ENCODE measurements around the gene MLANA. TPM values are rescaled to one million over a fixed set of nuclear protein-coding genes. Genes with fewer than 3 reads are reported as not detected.

The MLANA gene
- total RNA-seq, 1 donor from 2014 or later, result not detected

DNA sequence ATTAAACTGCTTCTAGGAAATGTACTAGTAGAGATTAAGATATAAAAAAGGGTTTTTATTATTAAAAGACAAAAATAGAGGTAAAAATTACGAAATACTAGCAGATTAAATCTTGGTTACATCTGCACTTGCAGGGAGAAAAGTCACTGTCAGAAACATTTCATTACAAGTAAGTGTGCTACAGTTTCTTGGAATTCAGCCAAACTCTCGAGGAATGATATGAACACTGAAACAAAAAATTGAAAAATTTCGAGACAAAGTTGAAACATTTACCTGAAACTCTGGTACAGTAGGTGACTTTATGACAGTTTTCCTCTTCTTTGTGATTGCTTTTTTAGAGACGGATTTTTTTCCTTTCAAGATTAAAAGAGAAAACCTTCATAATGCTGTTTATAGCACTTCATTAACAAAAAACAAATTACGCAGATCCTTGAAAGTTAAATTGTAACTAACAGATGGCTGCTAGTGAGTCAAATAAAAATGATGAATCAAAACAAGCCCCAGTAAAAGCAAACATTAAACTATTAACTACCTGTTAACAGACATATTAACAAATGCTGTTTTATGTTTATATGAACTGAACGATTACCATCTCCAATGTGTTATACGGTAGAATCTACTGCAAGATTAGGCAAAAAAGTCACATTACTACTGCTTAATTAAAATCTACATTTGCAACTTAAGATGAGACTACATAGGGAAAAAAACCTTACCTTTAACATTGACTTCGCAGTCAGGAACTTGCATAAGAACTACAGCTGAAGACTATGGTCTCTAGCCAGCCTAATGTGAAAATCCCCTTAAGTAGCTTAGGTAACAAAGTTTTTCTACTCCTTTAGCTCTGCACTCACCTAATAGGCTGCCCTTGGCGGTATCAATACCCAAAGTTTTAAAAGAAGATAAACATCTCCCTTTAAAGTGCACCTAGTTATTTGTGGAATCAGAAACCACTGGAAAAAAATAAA lies 63.3 kb downstream of the MLANA start:
- Histone ChIP-seq H4K20me1 (ENCODE audit: insufficient read depth, low read length) (peaks cover 15% of the 10 kb centered on the region), H3K27me3 (ENCODE audit: insufficient read depth, low read length) (no peaks in the 10 kb centered on the region), H3K79me2 (ENCODE audit: insufficient read depth, low read length) (no peaks in the 10 kb centered on the region), H3K36me3 (ENCODE audit: insufficient read depth, low read length) (no peaks in the 10 kb centered on the region), H2AFZ (ENCODE audit: low read depth, low read length) (no peak overlapping the region), H3K4me1 (ENCODE audit: insufficient read depth, low read length) (no peaks in the 10 kb centered on the region), H3K4me2 (ENCODE audit: low read length) (no peak overlapping the region), H3K4me3 (ENCODE audit: insufficient read depth, low read depth, low read length) (no peak overlapping the region), H3K27ac (ENCODE audit: low read depth, low read length) (no peak overlapping the region), H3K9me3 (ENCODE audit: insufficient read depth, low read depth, low read length) (no peaks in the 10 kb centered on the region), H3K9ac (ENCODE audit: low read length) (no peak overlapping the region)
- H3K27me3 Mint-ChIP-seq (ENCODE audit: low read depth, unreplicated experiment), result no peaks in the 10 kb centered on the region
- TF ChIP-seq, protein P1, sequence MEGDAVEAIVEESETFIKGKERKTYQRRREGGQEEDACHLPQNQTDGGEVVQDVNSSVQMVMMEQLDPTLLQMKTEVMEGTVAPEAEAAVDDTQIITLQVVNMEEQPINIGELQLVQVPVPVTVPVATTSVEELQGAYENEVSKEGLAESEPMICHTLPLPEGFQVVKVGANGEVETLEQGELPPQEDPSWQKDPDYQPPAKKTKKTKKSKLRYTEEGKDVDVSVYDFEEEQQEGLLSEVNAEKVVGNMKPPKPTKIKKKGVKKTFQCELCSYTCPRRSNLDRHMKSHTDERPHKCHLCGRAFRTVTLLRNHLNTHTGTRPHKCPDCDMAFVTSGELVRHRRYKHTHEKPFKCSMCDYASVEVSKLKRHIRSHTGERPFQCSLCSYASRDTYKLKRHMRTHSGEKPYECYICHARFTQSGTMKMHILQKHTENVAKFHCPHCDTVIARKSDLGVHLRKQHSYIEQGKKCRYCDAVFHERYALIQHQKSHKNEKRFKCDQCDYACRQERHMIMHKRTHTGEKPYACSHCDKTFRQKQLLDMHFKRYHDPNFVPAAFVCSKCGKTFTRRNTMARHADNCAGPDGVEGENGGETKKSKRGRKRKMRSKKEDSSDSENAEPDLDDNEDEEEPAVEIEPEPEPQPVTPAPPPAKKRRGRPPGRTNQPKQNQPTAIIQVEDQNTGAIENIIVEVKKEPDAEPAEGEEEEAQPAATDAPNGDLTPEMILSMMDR (IDR thresholded peaks at IDR 0.05; ENCODE audit: insufficient read depth, low read depth, low read length), result no peak
- no peak for TF ChIP-seq EZH2 (IDR thresholded peaks at IDR 0.05; ENCODE audit: insufficient read depth, low read length)
- H3K4me1 Mint-ChIP-seq (ENCODE audit: low read depth, unreplicated experiment), result peaks cover 7% of the 10 kb centered on the region
- H3K36me3 Mint-ChIP-seq (ENCODE audit: low read depth, unreplicated experiment), result no peaks in the 10 kb centered on the region
- H3K4me3 Mint-ChIP-seq (ENCODE audit: unreplicated experiment), result no peak overlapping the region
- FAIRE-seq (no peak), DNase-seq (ENCODE audit: low read depth) (no peak)
- H3K9me3 Mint-ChIP-seq (ENCODE audit: unreplicated experiment), result no peaks in the 10 kb centered on the region
- H3K27ac Mint-ChIP-seq (ENCODE audit: unreplicated experiment), result no peak overlapping the region

DNA sequence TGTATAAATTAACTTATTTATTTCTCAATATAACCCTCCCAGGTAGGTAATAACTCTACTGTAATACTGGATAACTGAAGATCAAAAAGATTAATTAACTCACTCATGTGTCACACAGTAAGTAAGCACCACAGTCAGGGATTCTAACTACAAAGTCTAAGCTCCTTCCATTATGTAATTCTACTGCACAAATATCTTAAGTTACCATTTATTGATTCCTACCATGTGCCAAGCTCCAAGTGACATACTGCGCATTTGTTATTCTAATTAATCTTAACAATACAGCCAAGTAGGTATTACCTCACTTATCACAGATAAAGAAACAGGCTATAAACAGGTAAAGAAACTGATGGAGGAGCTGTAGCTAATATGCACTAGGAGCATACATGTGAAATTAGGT lies 66.5 kb downstream of the MLANA start:
- Mint-ChIP-seq H3K4me1 (ENCODE audit: low read depth, unreplicated experiment) (peaks cover 1% of the 10 kb centered on the region), H3K36me3 (ENCODE audit: low read depth, unreplicated experiment) (no peaks in the 10 kb centered on the region), H3K4me3 (ENCODE audit: unreplicated experiment) (no peak overlapping the region), H3K27me3 (ENCODE audit: low read depth, unreplicated experiment) (no peaks in the 10 kb centered on the region), H3K9me3 (ENCODE audit: unreplicated experiment) (no peaks in the 10 kb centered on the region), H3K27ac (ENCODE audit: unreplicated experiment) (no peak overlapping the region)
- H3K27ac ChIP-seq (ENCODE audit: low read depth, low read length), result no peak overlapping the region
- H2AFZ ChIP-seq (ENCODE audit: low read depth, low read length), result no peak overlapping the region
- no peaks in the 10 kb centered on the region for H3K4me1 ChIP-seq (ENCODE audit: insufficient read depth, low read length)
- no peak overlapping the region for H3K4me3 ChIP-seq (ENCODE audit: insufficient read depth, low read depth, low read length)
- no peaks in the 10 kb centered on the region for H3K36me3 ChIP-seq (ENCODE audit: insufficient read depth, low read length)
- H3K27me3 ChIP-seq (ENCODE audit: insufficient read depth, low read length), result no peaks in the 10 kb centered on the region
- TF ChIP-seq EZH2 (IDR thresholded peaks at IDR 0.05; ENCODE audit: insufficient read depth, low read length), result no peak
- TF ChIP-seq, protein P1 (IDR thresholded peaks at IDR 0.05; ENCODE audit: insufficient read depth, low read depth, low read length), result no peak
- H3K9me3 ChIP-seq (ENCODE audit: insufficient read depth, low read depth, low read length), result no peaks in the 10 kb centered on the region
- no peak overlapping the region for H3K4me2 ChIP-seq (ENCODE audit: low read length)
- FAIRE-seq (no peak), DNase-seq (ENCODE audit: low read depth) (no peak)
- H4K20me1 ChIP-seq (ENCODE audit: insufficient read depth, low read length), result peaks cover 21% of the 10 kb centered on the region
- no peak overlapping the region for H3K9ac ChIP-seq (ENCODE audit: low read length)
- no peaks in the 10 kb centered on the region for H3K79me2 ChIP-seq (ENCODE audit: insufficient read depth, low read length)

DNA sequence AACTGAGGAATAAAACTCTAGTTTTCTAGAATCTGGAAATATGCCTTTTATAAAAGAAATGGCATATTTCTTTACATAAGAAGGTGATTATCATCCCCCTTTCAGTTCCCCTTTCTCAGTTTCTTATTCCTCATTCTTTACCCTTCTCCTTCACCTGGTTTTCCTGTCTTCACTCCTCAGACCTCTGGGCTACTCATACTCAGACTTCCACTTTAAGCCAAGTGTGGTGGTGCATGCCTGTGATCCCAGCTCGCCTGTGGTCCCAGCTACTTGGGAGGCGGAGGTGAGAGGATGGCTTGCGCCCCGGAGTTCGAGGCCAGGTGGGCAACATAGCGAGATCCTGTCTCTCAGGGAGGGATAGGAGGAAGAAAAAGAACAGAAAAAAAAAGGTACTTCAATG lies 67.6 kb downstream of the MLANA start:
- H3K27me3 Mint-ChIP-seq (ENCODE audit: low read depth, unreplicated experiment), result no peaks in the 10 kb centered on the region
- Histone ChIP-seq H3K27ac (ENCODE audit: low read depth, low read length) (no peak overlapping the region), H2AFZ (ENCODE audit: low read depth, low read length) (no peak overlapping the region), H3K9me3 (ENCODE audit: insufficient read depth, low read depth, low read length) (no peaks in the 10 kb centered on the region), H3K4me3 (ENCODE audit: insufficient read depth, low read depth, low read length) (no peak overlapping the region), H4K20me1 (ENCODE audit: insufficient read depth, low read length) (peaks cover 17% of the 10 kb centered on the region), H3K4me1 (ENCODE audit: insufficient read depth, low read length) (no peaks in the 10 kb centered on the region), H3K27me3 (ENCODE audit: insufficient read depth, low read length) (no peaks in the 10 kb centered on the region), H3K4me2 (ENCODE audit: low read length) (no peak overlapping the region), H3K79me2 (ENCODE audit: insufficient read depth, low read length) (no peaks in the 10 kb centered on the region), H3K36me3 (ENCODE audit: insufficient read depth, low read length) (no peaks in the 10 kb centered on the region), H3K9ac (ENCODE audit: low read length) (no peak overlapping the region)
- H3K4me3 Mint-ChIP-seq (ENCODE audit: unreplicated experiment), result no peak overlapping the region
- no peaks in the 10 kb centered on the region for H3K36me3 Mint-ChIP-seq (ENCODE audit: low read depth, unreplicated experiment)
- FAIRE-seq, result no peak
- DNase-seq (ENCODE audit: low read depth), result no peak
- H3K4me1 Mint-ChIP-seq (ENCODE audit: low read depth, unreplicated experiment), result peaks cover 1% of the 10 kb centered on the region
- H3K9me3 Mint-ChIP-seq (ENCODE audit: unreplicated experiment), result no peaks in the 10 kb centered on the region
- H3K27ac Mint-ChIP-seq (ENCODE audit: unreplicated experiment), result no peak overlapping the region
- TF ChIP-seq EZH2 (IDR thresholded peaks at IDR 0.05; ENCODE audit: insufficient read depth, low read length), result no peak
- TF ChIP-seq, protein P1 (IDR thresholded peaks at IDR 0.05; ENCODE audit: insufficient read depth, low read depth, low read length), result no peak

All from astrocyte (in vitro differentiated cells and primary cell).